HepG2 (cell line): ENCODE results near the gene GNG3. TPM values are rescaled to one million over a fixed set of nuclear protein-coding genes. Genes with fewer than 3 reads are reported as not detected.

Source experiments
- ATAC-seq: fragments of 200-7000 bp; cut with Tn5 transposase; 3 replicates; pipeline ENCODE4 v1.9.1; 2020; ENCODE audit warnings: mild to moderate bottlenecking, moderate library complexity
- BruUV-seq: library from RNA; stranded (reverse); fragments of 400-500 nt; replicated peaks from 2 replicates; lab custom pipeline; 2021; lab: Mats Ljungman, UMichigan
- CTCF ChIA-PET: fragments of 300-600 bp; formaldehyde crosslinking; extraction: SDS; loops from one replicate; lab custom pipeline; 2021; ENCODE audit warnings: low total read pairs, inconsistent platforms, low intra/inter-chr PET ratio; lab: Yijun Ruan, JAX
- POLR2A ChIA-PET: fragments of 350-600 bp; sonication (Branson Sonifier 250); formaldehyde crosslinking; loops from one replicate; lab custom pipeline; 2020; ENCODE audit warnings: antibody characterized with exemption, inconsistent platforms; lab: Yijun Ruan, JAX
- DNase-seq: peaks from one replicate; pipeline ENCODE4 v3.0.0-alpha.2; 2015; ENCODE audit warnings: low spot score
- FAIRE-seq: peaks from 3 replicates; lab custom pipeline; 2011; peaks lifted over from hg19 to GRCh38; lab: Jason Lieb, UNC
- H2AFZ ChIP-seq: one replicate; pipeline ENCODE4 v1.6.1; 2011; ENCODE audit warnings: low read length, inconsistent platforms
- H3K27ac ChIP-seq: fragments of 300-600 bp; 3 replicates; pipeline ENCODE4 v1.8.0; 2011; ENCODE audit warnings: mixed run types, mild to moderate bottlenecking, mixed read lengths, low read length, inconsistent platforms; ENCODE audit not compliant: insufficient read depth; ENCODE audit errors: extremely low read length
- H3K27me3 ChIP-seq, 2 experiments: fragments of 200-600 bp in 1 of 2; 2 replicates in 1 of 2; 3 replicates in 1 of 2; pipeline versions ENCODE4 v1.6.0 to v1.8.0; 2011; ENCODE audit warnings: low read length in 2 of 2, mild to moderate bottlenecking in 2 of 2, moderate library complexity in 2 of 2, inconsistent platforms in 1 of 2; ENCODE audit not compliant: insufficient read depth in 2 of 2, control insufficient read depth in 1 of 2
- H3K36me3 ChIP-seq, 2 experiments: fragments of 200-600 bp in 1 of 2; replicated peaks in 1 of 2; 2 replicates in 1 of 2; 3 replicates in 1 of 2; pipeline versions ENCODE4 v1.5.1 to v1.8.0; 2011; ENCODE audit warnings: low read length in 2 of 2, inconsistent platforms in 1 of 2; ENCODE audit not compliant: insufficient read depth in 2 of 2, control insufficient read depth in 1 of 2
- H3K4me1 ChIP-seq: 2 replicates; pipeline ENCODE4 v1.5.1; 2012; ENCODE audit warnings: low read length, inconsistent platforms; ENCODE audit not compliant: insufficient read depth
- H3K4me2 ChIP-seq: 2 replicates; pipeline ENCODE4 v1.6.0; 2011; ENCODE audit warnings: low read depth, low read length, inconsistent platforms
- H3K4me3 ChIP-seq, 3 experiments: fragments of 200-600 bp in 1 of 3; sonication (generic), shearing (Covaris generic) in 1 of 3; replicated peaks in 1 of 3; 2 replicates each; pipeline ENCODE4 v1.5.1; 2011 to 2016; ENCODE audit warnings: low read length in 3 of 3, inconsistent platforms in 2 of 3, low read depth in 2 of 3, mild to moderate bottlenecking in 2 of 3, control low read depth in 1 of 3, mixed read lengths in 1 of 3; ENCODE audit not compliant: insufficient read depth in 1 of 3
- H3K79me2 ChIP-seq: one replicate; pipeline ENCODE4 v1.6.1; 2011; ENCODE audit warnings: low read length, inconsistent platforms; ENCODE audit not compliant: insufficient read depth
- H3K9ac ChIP-seq: 2 replicates; pipeline ENCODE4 v1.6.0; 2011; ENCODE audit warnings: mild to moderate bottlenecking, low read depth, low read length, inconsistent platforms; ENCODE audit not compliant: insufficient read depth
- H3K9me3 ChIP-seq: 2 replicates; pipeline ENCODE4 v1.5.1; 2012; ENCODE audit warnings: mild to moderate bottlenecking, low read length
- H4K20me1 ChIP-seq: 2 replicates; pipeline ENCODE4 v1.6.0; 2011; ENCODE audit warnings: inconsistent platforms, mild to moderate bottlenecking, low read length, moderate library complexity; ENCODE audit not compliant: insufficient read depth
- AGO2 ChIP-seq: fragments of 200-400 bp; formaldehyde crosslinking; optimal IDR thresholded peaks from 2 replicates; pipeline ENCODE3; 2017; ENCODE audit warnings: mild to moderate bottlenecking, low read depth, low read length, moderate library complexity
- CCDC6 ChIP-seq: sonication (generic); formaldehyde crosslinking; IDR thresholded peaks from 2 replicates; pipeline ENCODE4 v1.8.1; 2022; ENCODE audit warnings: mild to moderate bottlenecking, missing genetic modification reagents, moderate library complexity
- ISX ChIP-seq: sonication (generic); formaldehyde crosslinking; conservative IDR thresholded peaks from 2 replicates; pipeline ENCODE4 v1.5.0; 2020; ENCODE audit warnings: missing genetic modification reagents
- MBNL3 ChIP-seq: fragments of 250-450 bp; sonication (Bioruptor Pico); conservative IDR thresholded peaks from 2 replicates; pipeline ENCODE4 v1.8.0; 2022; ENCODE audit warnings: mild to moderate bottlenecking, inconsistent platforms
- MTA1 ChIP-seq: sonication (generic); formaldehyde crosslinking; IDR thresholded peaks from 2 replicates; pipeline ENCODE4 v1.4.0; 2020; ENCODE audit warnings: missing genetic modification reagents, mild to moderate bottlenecking, borderline replicate concordance
- YEATS4 ChIP-seq: sonication (generic); formaldehyde crosslinking; IDR thresholded peaks from 2 replicates; pipeline ENCODE4 v1.4.0; 2020; ENCODE audit warnings: missing genetic modification reagents, borderline replicate concordance
- ZNF225 ChIP-seq: sonication (generic); formaldehyde crosslinking; IDR thresholded peaks from 2 replicates; pipeline ENCODE4 v1.4.0; 2020; ENCODE audit warnings: mild to moderate bottlenecking, missing genetic modification reagents
- ZNF709 ChIP-seq: sonication (generic); formaldehyde crosslinking; IDR thresholded peaks from 2 replicates; pipeline ENCODE4 v1.5.0; 2020; ENCODE audit warnings: mild to moderate bottlenecking, missing genetic modification reagents
- ZSCAN21 ChIP-seq: sonication (generic); formaldehyde crosslinking; IDR thresholded peaks from 2 replicates; pipeline ENCODE4 v1.8.0; 2022; ENCODE audit warnings: mild to moderate bottlenecking, missing genetic modification reagents, moderate library complexity, borderline replicate concordance
- WGBS: methylation state at CpG from one replicate; pipeline ENCODE4 v1.1.6; 2017; ENCODE audit warnings: low lambda C conversion rate; 5-methylcytosine and 5-hydroxymethylcytosine counted together
- in situ Hi-C: cut with HindIII; loops from 2 replicates; pipeline ENCODE4 v1.10.0; 2017; ENCODE audit warnings: low pct_unique_long_range_greater_than_20kb; ENCODE audit not compliant: extremely low pct_ligation_motif_present
- intact Hi-C: fragments of 100-400 bp; cut with micrococcal nuclease; formaldehyde crosslinking; loops from one replicate; pipeline ENCODE4 v1.10.0; 2022; ENCODE audit not compliant: unreplicated experiment
- polyA plus RNA-seq, 8 experiments: library from polyadenylated mRNA; depleted of rRNA in 3 of 8; stranded (reverse) in 7 of 8; unstranded in 1 of 8; fragments of >200 nt; fragmentation: Illumina TruSeq in 4 of 8; extraction: Trizol in 4 of 8; gene quantifications; 2 replicates each; pipeline versions ENCODE4 v1.2.1 to v1.2.3, GENCODE V29; 2011 to 2016; ENCODE audit warnings: low read depth in 4 of 8, missing spikeins in 1 of 8, mixed read lengths in 1 of 8; ENCODE audit not compliant: insufficient read depth in 1 of 8
- total RNA-seq, 5 experiments: library from RNA; depleted of rRNA; stranded (reverse); fragments of >200 nt; fragmentation: Illumina TruSeq; extraction: Trizol; gene quantifications; 2 replicates each; pipeline ENCODE4 v1.2.3, GENCODE V29; 2016; ENCODE audit warnings: low read depth in 1 of 5
- TF ChIP-seq, protein P1 (sequence below): sonication (generic); formaldehyde crosslinking; IDR thresholded peaks from 2 replicates; pipeline ENCODE4 v1.4.0; 2020; ENCODE audit warnings: missing genetic modification reagents
- TF ChIP-seq, protein P2 (sequence below): sonication (generic); formaldehyde crosslinking; IDR thresholded peaks from 2 replicates; pipeline ENCODE4 v1.9.0; 2021; ENCODE audit warnings: missing genetic modification reagents, mild to moderate bottlenecking, borderline replicate concordance
- TF ChIP-seq, protein P3 (sequence below): sonication (generic); formaldehyde crosslinking; IDR thresholded peaks from 2 replicates; pipeline ENCODE4 v1.5.1; 2020; ENCODE audit warnings: mild to moderate bottlenecking, missing genetic modification reagents, moderate library complexity
- TF ChIP-seq, protein P4 (sequence below): sonication (generic); formaldehyde crosslinking; IDR thresholded peaks from 2 replicates; pipeline ENCODE4 v1.4.0; 2020; ENCODE audit warnings: missing genetic modification reagents, borderline replicate concordance
- TF ChIP-seq, protein P5 (sequence below): sonication (generic); formaldehyde crosslinking; IDR thresholded peaks from 2 replicates; pipeline ENCODE4 v1.5.0; 2020; ENCODE audit warnings: mild to moderate bottlenecking, missing genetic modification reagents, moderate library complexity

The GNG3 gene
- total and polyA plus RNA-seq, 2 of the 13 experiments (the other 11 are each of a cell fraction or from before 2014, with no cell fraction given), result not detected

DNA sequence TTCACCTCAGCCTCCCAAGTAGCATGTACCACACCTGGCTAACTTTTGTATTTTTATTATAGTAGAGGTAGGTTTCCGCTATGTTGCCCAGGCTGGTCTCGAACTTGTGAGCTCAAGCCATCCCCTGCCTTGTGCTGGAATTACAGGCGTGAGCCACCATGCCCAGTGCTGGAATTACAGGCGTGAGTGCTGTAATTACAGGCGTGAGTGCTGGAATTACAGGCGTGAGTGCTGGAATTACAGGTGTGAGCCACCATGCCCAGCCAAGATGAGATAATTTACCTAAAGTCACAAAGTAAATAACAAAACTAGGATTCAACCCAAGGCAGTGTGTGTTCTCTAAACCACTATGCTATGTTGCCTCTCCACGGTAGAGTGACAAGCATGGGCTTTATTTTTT lies 25.0 kb upstream of the GNG3 start:
- DNase-seq, result no peak
- Histone ChIP-seq H3K36me3 (no peaks in the 10 kb centered on the region), H3K4me3 (no peak overlapping the region), H3K27ac (no peak overlapping the region), H3K4me1 (peaks cover 30% of the 10 kb centered on the region), H2AFZ (no peak overlapping the region), H3K79me2 (peaks cover 8% of the 10 kb centered on the region), H3K9me3 (no peaks in the 10 kb centered on the region), H3K4me2 (no peak overlapping the region), H4K20me1 (no peaks in the 10 kb centered on the region), H3K27me3 (no peaks in the 10 kb centered on the region), H3K9ac (no peak overlapping the region)
- WGBS, result 78% methylated on average over 7 of the region's 7 CpGs
- FAIRE-seq, result no peak
- no peak for ATAC-seq
- ChIA-PET POLR2A (interaction anchor here (2.0 kb wide), 1 partner anchor 17 kb away, joined by 4 read pairs; the partner anchor contains the start of gene CSKMT), CTCF (no interaction called here)
- in situ Hi-C loops, result no loop called here
- no TSS peak for BruUV-seq
- intact Hi-C loops, result no loop called here
- TF ChIP-seq, protein P1, sequence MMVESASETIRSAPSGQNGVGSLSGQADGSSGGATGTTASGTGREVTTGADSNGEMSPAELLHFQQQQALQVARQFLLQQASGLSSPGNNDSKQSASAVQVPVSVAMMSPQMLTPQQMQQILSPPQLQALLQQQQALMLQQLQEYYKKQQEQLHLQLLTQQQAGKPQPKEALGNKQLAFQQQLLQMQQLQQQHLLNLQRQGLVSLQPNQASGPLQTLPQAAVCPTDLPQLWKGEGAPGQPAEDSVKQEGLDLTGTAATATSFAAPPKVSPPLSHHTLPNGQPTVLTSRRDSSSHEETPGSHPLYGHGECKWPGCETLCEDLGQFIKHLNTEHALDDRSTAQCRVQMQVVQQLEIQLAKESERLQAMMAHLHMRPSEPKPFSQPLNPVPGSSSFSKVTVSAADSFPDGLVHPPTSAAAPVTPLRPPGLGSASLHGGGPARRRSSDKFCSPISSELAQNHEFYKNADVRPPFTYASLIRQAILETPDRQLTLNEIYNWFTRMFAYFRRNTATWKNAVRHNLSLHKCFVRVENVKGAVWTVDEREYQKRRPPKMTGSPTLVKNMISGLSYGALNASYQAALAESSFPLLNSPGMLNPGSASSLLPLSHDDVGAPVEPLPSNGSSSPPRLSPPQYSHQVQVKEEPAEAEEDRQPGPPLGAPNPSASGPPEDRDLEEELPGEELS, result no peak
- TF ChIP-seq ZSCAN21 (CRISPR knock-in tag) (no peak), ZNF225 (CRISPR knock-in tag) (no peak), YEATS4 (CRISPR knock-in tag) (no peak), MTA1 (no peak), MBNL3 (CRISPR knock-in tag) (no peak), CCDC6 (CRISPR knock-in tag) (no peak), ISX (no peak), ZNF709 (CRISPR knock-in tag) (no peak), AGO2 (no peak)
- TF ChIP-seq, protein P2, sequence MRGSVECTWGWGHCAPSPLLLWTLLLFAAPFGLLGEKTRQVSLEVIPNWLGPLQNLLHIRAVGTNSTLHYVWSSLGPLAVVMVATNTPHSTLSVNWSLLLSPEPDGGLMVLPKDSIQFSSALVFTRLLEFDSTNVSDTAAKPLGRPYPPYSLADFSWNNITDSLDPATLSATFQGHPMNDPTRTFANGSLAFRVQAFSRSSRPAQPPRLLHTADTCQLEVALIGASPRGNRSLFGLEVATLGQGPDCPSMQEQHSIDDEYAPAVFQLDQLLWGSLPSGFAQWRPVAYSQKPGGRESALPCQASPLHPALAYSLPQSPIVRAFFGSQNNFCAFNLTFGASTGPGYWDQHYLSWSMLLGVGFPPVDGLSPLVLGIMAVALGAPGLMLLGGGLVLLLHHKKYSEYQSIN (CRISPR knock-in tag), result no peak
- TF ChIP-seq, protein P3, sequence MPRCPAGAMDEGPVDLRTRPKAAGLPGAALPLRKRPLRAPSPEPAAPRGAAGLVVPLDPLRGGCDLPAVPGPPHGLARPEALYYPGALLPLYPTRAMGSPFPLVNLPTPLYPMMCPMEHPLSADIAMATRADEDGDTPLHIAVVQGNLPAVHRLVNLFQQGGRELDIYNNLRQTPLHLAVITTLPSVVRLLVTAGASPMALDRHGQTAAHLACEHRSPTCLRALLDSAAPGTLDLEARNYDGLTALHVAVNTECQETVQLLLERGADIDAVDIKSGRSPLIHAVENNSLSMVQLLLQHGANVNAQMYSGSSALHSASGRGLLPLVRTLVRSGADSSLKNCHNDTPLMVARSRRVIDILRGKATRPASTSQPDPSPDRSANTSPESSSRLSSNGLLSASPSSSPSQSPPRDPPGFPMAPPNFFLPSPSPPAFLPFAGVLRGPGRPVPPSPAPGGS (CRISPR knock-in tag), result no peak
- TF ChIP-seq, protein P4, sequence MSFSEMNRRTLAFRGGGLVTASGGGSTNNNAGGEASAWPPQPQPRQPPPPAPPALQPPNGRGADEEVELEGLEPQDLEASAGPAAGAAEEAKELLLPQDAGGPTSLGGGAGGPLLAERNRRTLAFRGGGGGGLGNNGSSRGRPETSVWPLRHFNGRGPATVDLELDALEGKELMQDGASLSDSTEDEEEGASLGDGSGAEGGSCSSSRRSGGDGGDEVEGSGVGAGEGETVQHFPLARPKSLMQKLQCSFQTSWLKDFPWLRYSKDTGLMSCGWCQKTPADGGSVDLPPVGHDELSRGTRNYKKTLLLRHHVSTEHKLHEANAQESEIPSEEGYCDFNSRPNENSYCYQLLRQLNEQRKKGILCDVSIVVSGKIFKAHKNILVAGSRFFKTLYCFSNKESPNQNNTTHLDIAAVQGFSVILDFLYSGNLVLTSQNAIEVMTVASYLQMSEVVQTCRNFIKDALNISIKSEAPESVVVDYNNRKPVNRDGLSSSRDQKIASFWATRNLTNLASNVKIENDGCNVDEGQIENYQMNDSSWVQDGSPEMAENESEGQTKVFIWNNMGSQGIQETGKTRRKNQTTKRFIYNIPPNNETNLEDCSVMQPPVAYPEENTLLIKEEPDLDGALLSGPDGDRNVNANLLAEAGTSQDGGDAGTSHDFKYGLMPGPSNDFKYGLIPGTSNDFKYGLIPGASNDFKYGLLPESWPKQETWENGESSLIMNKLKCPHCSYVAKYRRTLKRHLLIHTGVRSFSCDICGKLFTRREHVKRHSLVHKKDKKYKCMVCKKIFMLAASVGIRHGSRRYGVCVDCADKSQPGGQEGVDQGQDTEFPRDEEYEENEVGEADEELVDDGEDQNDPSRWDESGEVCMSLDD (CRISPR knock-in tag), result no peak
- TF ChIP-seq, protein P5, sequence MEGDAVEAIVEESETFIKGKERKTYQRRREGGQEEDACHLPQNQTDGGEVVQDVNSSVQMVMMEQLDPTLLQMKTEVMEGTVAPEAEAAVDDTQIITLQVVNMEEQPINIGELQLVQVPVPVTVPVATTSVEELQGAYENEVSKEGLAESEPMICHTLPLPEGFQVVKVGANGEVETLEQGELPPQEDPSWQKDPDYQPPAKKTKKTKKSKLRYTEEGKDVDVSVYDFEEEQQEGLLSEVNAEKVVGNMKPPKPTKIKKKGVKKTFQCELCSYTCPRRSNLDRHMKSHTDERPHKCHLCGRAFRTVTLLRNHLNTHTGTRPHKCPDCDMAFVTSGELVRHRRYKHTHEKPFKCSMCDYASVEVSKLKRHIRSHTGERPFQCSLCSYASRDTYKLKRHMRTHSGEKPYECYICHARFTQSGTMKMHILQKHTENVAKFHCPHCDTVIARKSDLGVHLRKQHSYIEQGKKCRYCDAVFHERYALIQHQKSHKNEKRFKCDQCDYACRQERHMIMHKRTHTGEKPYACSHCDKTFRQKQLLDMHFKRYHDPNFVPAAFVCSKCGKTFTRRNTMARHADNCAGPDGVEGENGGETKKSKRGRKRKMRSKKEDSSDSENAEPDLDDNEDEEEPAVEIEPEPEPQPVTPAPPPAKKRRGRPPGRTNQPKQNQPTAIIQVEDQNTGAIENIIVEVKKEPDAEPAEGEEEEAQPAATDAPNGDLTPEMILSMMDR (CRISPR knock-in tag), result no peak
